Activated effector memory CD4-positive, alpha-beta T cell treated with Interleukin-2 at 50 U/mL for 16 hours (primary cell): Measurements from ENCODE around the gene AKAP8.
"Not testable (repeated sequence)": the region's sequence is repeated elsewhere in the genome, so short reads cannot be mapped to it uniquely, and the experiment has no call there.

ENCODE experiments used
- DNase-seq: peaks from one replicate; pipeline ENCODE4 v3.0.0-alpha.2; 2020

The AKAP8 gene

GRCh38 chr19:15403151-15403531, 23.6 kb upstream of the AKAP8 start:
- no peak for DNase-seq

GRCh38 chr19:15402411-15403150, 23.0 kb upstream of the AKAP8 start:
- no peak for DNase-seq

GRCh38 chr19:15401397-15401710, 21.8 kb upstream of the AKAP8 start:
- DNase-seq: no peak

- DNase-seq: no peak
Observed at GRCh38 chr19:15400521-15401396, 21.2 kb upstream of the AKAP8 start.

- no peak for DNase-seq
Observed at GRCh38 chr19:15399635-15400034, 20.0 kb upstream of the AKAP8 start.

- no peak for DNase-seq
Observed at GRCh38 chr19:15399234-15399515, 19.6 kb upstream of the AKAP8 start.

GRCh38 chr19:15398501-15399233, 19.1 kb upstream of the AKAP8 start:
- DNase-seq: no peak

- DNase-seq: no peak
Observed at GRCh38 chr19:15397782-15398181, 18.2 kb upstream of the AKAP8 start.

GRCh38 chr19:15397236-15397635, 17.6 kb upstream of the AKAP8 start:
- no peak for DNase-seq

- no peak for DNase-seq
Observed at GRCh38 chr19:15396436-15396835, 16.8 kb upstream of the AKAP8 start.

- DNase-seq: not testable (repeated sequence)
Observed at GRCh38 chr19:15395251-15395650, 15.7 kb upstream of the AKAP8 start.

GRCh38 chr19:15394426-15394825, 14.8 kb upstream of the AKAP8 start:
- DNase-seq: no peak

GRCh38 chr19:15393963-15394362, 14.4 kb upstream of the AKAP8 start:
- no peak for DNase-seq

GRCh38 chr19:15390814-15391213, 11.2 kb upstream of the AKAP8 start:
- no peak for DNase-seq

- no peak for DNase-seq
Observed at GRCh38 chr19:15381864-15382263, 2.3 kb upstream of the AKAP8 start.

- DNase-seq: no peak
Observed at GRCh38 chr19:15381429-15381828, 1.8 kb upstream of the AKAP8 start.

GRCh38 chr19:15379999-15380647, 536 bp upstream of the AKAP8 start:
- DNase-seq: no peak

- DNase-seq: peak; percentile 35
Observed at GRCh38 chr19:15378534-15379082, 979 bp downstream of the AKAP8 start.

- no peak for DNase-seq
Observed at GRCh38 chr19:15374796-15375440, 4.7 kb downstream of the AKAP8 start.

- no peak for DNase-seq
Observed at GRCh38 chr19:15374105-15374651, 5.4 kb downstream of the AKAP8 start.

GRCh38 chr19:15373644-15374043, 5.9 kb downstream of the AKAP8 start:
- DNase-seq: no peak

GRCh38 chr19:15372891-15373301, 6.7 kb downstream of the AKAP8 start:
- no peak for DNase-seq
